Activated B cell treated with CpG ODN at 0.5 μM for 24 hours (primary cell): ENCODE data around the gene LRP3. TPM values are rescaled to one million over a fixed set of nuclear protein-coding genes. Genes with fewer than 3 reads are reported as not detected.

Experiments used
- ATAC-seq: fragments of 200-7000 bp; cut with Tn5 transposase; one replicate; pipeline ENCODE4 v1.10.0; 2021; ENCODE audit warnings: low read depth, mild to moderate bottlenecking, moderate library complexity
- CTCF ChIA-PET: fragments of 350-600 bp; sonication (Branson Sonifier 250); formaldehyde crosslinking; loops from one replicate; lab custom pipeline; 2021; ENCODE audit warnings: antibody characterized with exemption; lab: Charles Lee
- POLR2A ChIA-PET: fragments of 350-600 bp; sonication (Branson Sonifier 250); formaldehyde crosslinking; loops from one replicate; lab custom pipeline; 2021; ENCODE audit warnings: antibody characterized with exemption; lab: Charles Lee
- DNase-seq: peaks from one replicate; pipeline ENCODE4 v3.0.0; 2022
- H3K27ac Mint-ChIP-seq: one replicate; pipeline ENCODE4 v1.8.0; 2020; ENCODE audit warnings: mixed read lengths
- H3K27me3 Mint-ChIP-seq: one replicate; pipeline ENCODE4 v1.8.0; 2021; ENCODE audit warnings: mixed read lengths
- H3K36me3 Mint-ChIP-seq: one replicate; pipeline ENCODE4 v1.8.0; 2021; ENCODE audit warnings: low read depth, mixed read lengths
- H3K4me1 Mint-ChIP-seq: one replicate; pipeline ENCODE4 v1.8.0; 2021; ENCODE audit warnings: mixed read lengths
- H3K4me3 Mint-ChIP-seq: one replicate; pipeline ENCODE4 v1.8.0; 2020; ENCODE audit warnings: mild to moderate bottlenecking, mixed read lengths
- H3K9me3 Mint-ChIP-seq: one replicate; pipeline ENCODE4 v1.8.0; 2020; ENCODE audit warnings: mixed read lengths
- CTCF ChIP-seq: fragments of 200-600 bp; IDR thresholded peaks from one replicate; pipeline ENCODE4 v1.8.0; 2022; ENCODE audit warnings: antibody characterized with exemption, mild to moderate bottlenecking
- intact Hi-C: fragments of 100-400 bp; cut with micrococcal nuclease; formaldehyde crosslinking; loops from one replicate; pipeline ENCODE4 v1.15.1; 2024
- total RNA-seq: library from RNA; stranded (reverse); gene quantifications from 2 replicates; pipeline ENCODE4 v1.2.3, GENCODE V29; 2022

LRP3 gene
- total RNA-seq, 1 donor from 2014 or later = not detected

- ATAC-seq (no peak), DNase-seq (no peak)
- no peak for TF ChIP-seq CTCF
- H3K36me3 Mint-ChIP-seq = no peaks in the 10 kb centered on the region
- no peak overlapping the region for H3K4me3 Mint-ChIP-seq
- ChIA-PET CTCF (no interaction called here), POLR2A (no interaction called here)
- H3K27me3 Mint-ChIP-seq = peaks cover 7% of the 10 kb centered on the region
- no peak overlapping the region for H3K27ac Mint-ChIP-seq
- intact Hi-C loops = no loop called here
- H3K4me1 Mint-ChIP-seq = no peaks in the 10 kb centered on the region
- H3K9me3 Mint-ChIP-seq = peaks cover 6% of the 10 kb centered on the region
These were observed 60.2 kb downstream of the LRP3 start for GRCh38 chr19:33254245-33254824.

GRCh38 chr19:33255781-33256180 lies 61.7 kb downstream of the LRP3 start:
- intact Hi-C loops = no loop called here
- Mint-ChIP-seq H3K27me3 (peaks cover 11% of the 10 kb centered on the region), H3K36me3 (no peaks in the 10 kb centered on the region), H3K27ac (no peak overlapping the region), H3K4me1 (peaks cover 3% of the 10 kb centered on the region), H3K4me3 (no peak overlapping the region), H3K9me3 (peaks cover 6% of the 10 kb centered on the region)
- ChIA-PET CTCF (no interaction called here), POLR2A (no interaction called here)
- DNase-seq (no peak), ATAC-seq (no peak)
- no peak for TF ChIP-seq CTCF

GRCh38 chr19:33256261-33256660 lies 62.1 kb downstream of the LRP3 start:
- H3K4me3 Mint-ChIP-seq = no peak overlapping the region
- CTCF ChIA-PET = no interaction called here

GRCh38 chr19:33257828-33258227 lies 63.7 kb downstream of the LRP3 start:
- Mint-ChIP-seq H3K9me3 (peaks cover 6% of the 10 kb centered on the region), H3K36me3 (no peaks in the 10 kb centered on the region), H3K27me3 (peaks cover 18% of the 10 kb centered on the region), H3K4me1 (peaks cover 14% of the 10 kb centered on the region), H3K4me3 (no peak overlapping the region), H3K27ac (no peak overlapping the region)
- no peak for TF ChIP-seq CTCF
- ATAC-seq (no peak), DNase-seq (no peak)
- ChIA-PET POLR2A (interaction anchor here (0.7 kb wide), 1 partner anchor 588 kb away, joined by 14 read pairs; no protein-coding TSS in a partner anchor), CTCF (no interaction called here)
- intact Hi-C loops = no loop called here

More at GRCh38 chr19:33256261-33256660, 62.1 kb downstream of the LRP3 start:
- POLR2A ChIA-PET = no interaction called here
- no peak for ATAC-seq
- Mint-ChIP-seq H3K27me3 (peaks cover 11% of the 10 kb centered on the region), H3K4me1 (peaks cover 8% of the 10 kb centered on the region), H3K36me3 (no peaks in the 10 kb centered on the region), H3K27ac (no peak overlapping the region), H3K9me3 (peaks cover 6% of the 10 kb centered on the region)
- no peak for DNase-seq
- TF ChIP-seq CTCF = no peak
- intact Hi-C loops = no loop called here

Other genes starting within 250 kb of the LRP3 start
- 16.4 and 19.4 TPM in 2 replicates for gene CEP89, start 222.4 kb upstream of the LRP3 start, total RNA-seq
- gene FAAP24, start 222.1 kb upstream of the LRP3 start, total RNA-seq = 3.7 and 4.3 TPM in 2 replicates
- gene RHPN2, start 129.4 kb upstream of the LRP3 start, total RNA-seq = 1.0 and 1.7 TPM in 2 replicates
- 12.8 and 13.0 TPM in 2 replicates for gene GPATCH1, start 113.1 kb upstream of the LRP3 start, total RNA-seq
- gene WDR88, start 62.2 kb upstream of the LRP3 start, total RNA-seq = 0.51 TPM in 1 of 2 replicates, not detected in the other
- gene SLC7A10, start 31.5 kb downstream of the LRP3 start, total RNA-seq = not detected in 2 replicates
- 0.51 and 0.83 TPM in 2 replicates for gene CEBPA, start 108.2 kb downstream of the LRP3 start, total RNA-seq
- gene CEBPG, start 179.4 kb downstream of the LRP3 start, total RNA-seq = 30.6 and 32.0 TPM in 2 replicates